Measurements from ENCODE around the gene CSTPP1.
"Not testable (repeated sequence)": the region's sequence is repeated elsewhere in the genome, so short reads cannot be mapped to it uniquely, and the experiment has no call there.

Gene CSTPP1

DNA sequence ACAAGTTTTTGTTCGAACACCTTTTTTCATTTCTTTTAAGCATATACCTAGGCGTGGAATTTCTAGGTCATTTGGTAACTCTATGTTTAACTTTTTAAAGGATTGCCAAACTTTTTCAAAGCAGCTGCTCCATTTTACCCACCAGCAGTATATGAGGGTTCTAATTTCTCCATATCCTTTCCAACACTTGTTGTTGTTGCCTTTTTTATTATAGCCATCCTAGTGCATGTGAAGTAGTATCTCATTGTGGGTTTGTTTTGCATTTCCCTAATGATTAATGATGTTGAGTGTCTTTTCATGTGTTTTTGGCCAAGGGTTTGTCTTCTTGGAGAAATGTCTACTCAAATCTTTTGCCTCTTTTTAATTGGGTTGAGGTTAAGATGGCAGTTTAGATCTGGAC, 24.5 kb downstream of the CSTPP1 start:
- Histone ChIP-seq H3K27me3 (ENCODE audit: insufficient read depth, poor library complexity, severe bottlenecking) (no peaks in the 10 kb centered on the region), H3K4me3 (replicated peaks; ENCODE audit: insufficient read depth, low read length) (no peak overlapping the region), H3K27ac (replicated peaks) (no peak overlapping the region)
- no peak for DNase-seq (ENCODE audit: low read depth in 1 of 2, low spot score in 1 of 2)
- no peak for TF ChIP-seq CTCF (IDR thresholded peaks at IDR 0.05; ENCODE audit: insufficient read depth, low read length)

- not testable (repeated sequence) for DNase-seq (ENCODE audit: low read depth in 1 of 2, low spot score in 1 of 2); H3K4me3 ChIP-seq (replicated peaks; ENCODE audit: insufficient read depth, low read length); H3K27me3 ChIP-seq (ENCODE audit: insufficient read depth, poor library complexity, severe bottlenecking); H3K27ac ChIP-seq (replicated peaks)
Measured at GRCh38 chr11:46961886-46962285, 25.3 kb downstream of the CSTPP1 start.

GRCh38 chr11:46963844-46964243, 27.3 kb downstream of the CSTPP1 start:
- Histone ChIP-seq H3K27ac (replicated peaks) (no peak overlapping the region), H3K4me3 (replicated peaks; ENCODE audit: insufficient read depth, low read length) (no peak overlapping the region), H3K27me3 (ENCODE audit: insufficient read depth, poor library complexity, severe bottlenecking) (no peaks in the 10 kb centered on the region)
- TF ChIP-seq SPI1 (IDR thresholded peaks at IDR 0.05; ENCODE audit: borderline replicate concordance, low read depth) (no peak), GABPA (IDR thresholded peaks at IDR 0.05; ENCODE audit: low read depth) (no peak), POLR2AphosphoS5 (IDR thresholded peaks at IDR 0.05; ENCODE audit: low read depth) (no peak)
- DNase-seq (ENCODE audit: low read depth in 1 of 2, low spot score in 1 of 2), result no peak

DNA sequence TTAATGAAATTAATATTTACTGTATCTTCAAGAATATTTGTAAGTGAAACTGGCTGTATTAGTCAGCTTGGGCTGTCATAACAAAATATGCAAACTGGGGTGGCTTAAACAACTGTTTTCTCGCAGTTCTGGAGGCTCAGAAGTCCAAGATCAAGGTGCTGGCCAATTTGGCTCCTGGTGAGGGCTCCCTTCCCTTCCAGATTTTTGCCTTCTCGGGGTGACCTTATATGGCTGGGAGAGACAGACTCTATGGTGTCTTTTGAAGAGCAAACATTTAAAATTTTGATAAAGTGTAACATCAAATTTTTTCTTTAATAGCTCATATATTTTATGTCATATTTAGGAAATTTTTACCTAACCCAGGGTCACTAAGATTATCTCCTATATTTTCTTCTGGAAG, 30.2 kb downstream of the CSTPP1 start:
- no peak for DNase-seq (ENCODE audit: low read depth in 1 of 2, low spot score in 1 of 2)
- Histone ChIP-seq H3K4me3 (replicated peaks; ENCODE audit: insufficient read depth, low read length) (no peak overlapping the region), H3K27me3 (ENCODE audit: insufficient read depth, poor library complexity, severe bottlenecking) (no peaks in the 10 kb centered on the region), H3K27ac (replicated peaks) (no peak overlapping the region)
- TF ChIP-seq POLR2AphosphoS5 (IDR thresholded peaks at IDR 0.05; ENCODE audit: low read depth), result no peak
- no peak for TF ChIP-seq CTCF (IDR thresholded peaks at IDR 0.05; ENCODE audit: insufficient read depth, low read length)
- no peak for TF ChIP-seq SPI1 (IDR thresholded peaks at IDR 0.05; ENCODE audit: borderline replicate concordance, low read depth)
- TF ChIP-seq, protein P1, sequence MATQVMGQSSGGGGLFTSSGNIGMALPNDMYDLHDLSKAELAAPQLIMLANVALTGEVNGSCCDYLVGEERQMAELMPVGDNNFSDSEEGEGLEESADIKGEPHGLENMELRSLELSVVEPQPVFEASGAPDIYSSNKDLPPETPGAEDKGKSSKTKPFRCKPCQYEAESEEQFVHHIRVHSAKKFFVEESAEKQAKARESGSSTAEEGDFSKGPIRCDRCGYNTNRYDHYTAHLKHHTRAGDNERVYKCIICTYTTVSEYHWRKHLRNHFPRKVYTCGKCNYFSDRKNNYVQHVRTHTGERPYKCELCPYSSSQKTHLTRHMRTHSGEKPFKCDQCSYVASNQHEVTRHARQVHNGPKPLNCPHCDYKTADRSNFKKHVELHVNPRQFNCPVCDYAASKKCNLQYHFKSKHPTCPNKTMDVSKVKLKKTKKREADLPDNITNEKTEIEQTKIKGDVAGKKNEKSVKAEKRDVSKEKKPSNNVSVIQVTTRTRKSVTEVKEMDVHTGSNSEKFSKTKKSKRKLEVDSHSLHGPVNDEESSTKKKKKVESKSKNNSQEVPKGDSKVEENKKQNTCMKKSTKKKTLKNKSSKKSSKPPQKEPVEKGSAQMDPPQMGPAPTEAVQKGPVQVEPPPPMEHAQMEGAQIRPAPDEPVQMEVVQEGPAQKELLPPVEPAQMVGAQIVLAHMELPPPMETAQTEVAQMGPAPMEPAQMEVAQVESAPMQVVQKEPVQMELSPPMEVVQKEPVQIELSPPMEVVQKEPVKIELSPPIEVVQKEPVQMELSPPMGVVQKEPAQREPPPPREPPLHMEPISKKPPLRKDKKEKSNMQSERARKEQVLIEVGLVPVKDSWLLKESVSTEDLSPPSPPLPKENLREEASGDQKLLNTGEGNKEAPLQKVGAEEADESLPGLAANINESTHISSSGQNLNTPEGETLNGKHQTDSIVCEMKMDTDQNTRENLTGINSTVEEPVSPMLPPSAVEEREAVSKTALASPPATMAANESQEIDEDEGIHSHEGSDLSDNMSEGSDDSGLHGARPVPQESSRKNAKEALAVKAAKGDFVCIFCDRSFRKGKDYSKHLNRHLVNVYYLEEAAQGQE (IDR thresholded peaks at IDR 0.05; ENCODE audit: insufficient replicate concordance, low read depth), result no peak
- TF ChIP-seq GABPA (IDR thresholded peaks at IDR 0.05; ENCODE audit: low read depth), result no peak

DNA sequence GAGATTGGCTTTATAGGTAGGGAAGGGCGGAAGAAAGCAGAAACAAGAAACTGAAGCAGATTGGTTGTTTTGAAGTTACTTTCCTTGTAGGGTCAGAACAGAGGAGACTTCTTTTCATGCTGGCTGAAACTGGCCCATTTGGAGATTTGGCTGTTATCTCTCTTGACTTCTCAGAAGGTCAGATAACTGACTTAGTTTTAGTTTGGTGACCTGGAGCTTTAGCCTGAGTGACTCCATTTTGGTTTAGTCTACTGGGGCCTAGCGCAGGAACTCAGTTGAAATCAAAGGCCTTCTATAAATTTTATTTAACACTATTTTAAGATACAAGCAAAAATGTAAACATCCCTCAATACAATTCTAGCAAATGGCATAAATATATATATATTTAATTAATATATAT, 31.4 kb downstream of the CSTPP1 start:
- H3K4me3 ChIP-seq (replicated peaks; ENCODE audit: insufficient read depth, low read length), result no peak overlapping the region
- no peaks in the 10 kb centered on the region for H3K27me3 ChIP-seq (ENCODE audit: insufficient read depth, poor library complexity, severe bottlenecking)
- no peak overlapping the region for H3K27ac ChIP-seq (replicated peaks)
- no peak for DNase-seq (ENCODE audit: low read depth in 1 of 2, low spot score in 1 of 2)
- TF ChIP-seq, protein P1 (IDR thresholded peaks at IDR 0.05; ENCODE audit: insufficient replicate concordance, low read depth), result no peak
- no peak for TF ChIP-seq POLR2AphosphoS5 (IDR thresholded peaks at IDR 0.05; ENCODE audit: low read depth)

Measured in HL-60 (cell line).